Measurements from ENCODE around the gene TRAPPC13. TPM values are rescaled to one million over a fixed set of nuclear protein-coding genes. Genes with fewer than 3 reads are reported as not detected.

TRAPPC13 gene
- total and polyA plus RNA-seq, 10 of the 15 experiments (the other 5 are each of a cell fraction or from before 2014, with no cell fraction given): 16.5 to 35.6 (median 25.0) TPM

GRCh38 chr5:65612298-65612907 is 12.4 kb upstream of the TRAPPC13 start:
- H4K20me1 ChIP-seq (ENCODE audit: control insufficient read depth, insufficient read depth): no peaks in the 10 kb centered on the region
- peaks cover 0 to 25% of the 10 kb centered on the region in 2 experiments; a peak in 3 of 4 replicates for H3K36me3 ChIP-seq (ENCODE audit: control insufficient read depth in 2 of 2, insufficient read depth in 2 of 2, low read length in 1 of 2)
- ChIA-PET SMC1A (ENCODE audit: uncharacterized antibody, unreplicated experiment) (interaction anchor here (0.9 to 1.9 kb wide), 3 partner anchors 8 to 49 kb away, joined by 3 to 7 read pairs (median 3); no protein-coding TSS in a partner anchor), POLR2A (interaction anchor here (0.9 kb wide), 1 partner anchor 9 kb away, joined by 4 read pairs; no protein-coding TSS in a partner anchor), RAD21 (ENCODE audit: unreplicated experiment) (no interaction called here), CTCF (no interaction called here)
- H3K27me3 ChIP-seq (replicated peaks in 1 of 2; ENCODE audit: control insufficient read depth in 2 of 2, insufficient read depth in 2 of 2, low read length in 1 of 2): no peaks in the 10 kb centered on the region
- BruUV-seq (replicated peaks): no TSS peak
- H3K27ac ChIP-seq (ENCODE audit: control insufficient read depth, insufficient read depth): no peak overlapping the region
- intact Hi-C loops (cut with micrococcal nuclease; ENCODE audit: unreplicated experiment) (no loop called here), in situ Hi-C loops (cut with MboI) (no loop called here)
- no peak for DNase-seq (ENCODE audit: low read depth, low spot score)
- FAIRE-seq: no peak
- H3K4me2 ChIP-seq (ENCODE audit: control insufficient read depth, insufficient read depth): no peak overlapping the region
- WGBS (ENCODE audit: insufficient coverage, insufficient replicate concordance, low lambda C conversion rate, missing lambda C conversion rate): 78% methylated on average over 4 of the region's 4 CpGs
- H3K9me3 ChIP-seq (replicated peaks; ENCODE audit: control insufficient read depth, insufficient read depth, low read length): no peaks in the 10 kb centered on the region
- TF ChIP-seq POU2F2 (IDR thresholded peaks at IDR 0.05; ENCODE audit: borderline replicate concordance, low read depth, low read length) (no peak), WRNIP1 (IDR thresholded peaks at IDR 0.05; ENCODE audit: borderline replicate concordance, low read depth, low read length) (no peak), RUNX3 (IDR thresholded peaks at IDR 0.05; ENCODE audit: low read length) (no peak)
- TF ChIP-seq, protein P1, sequence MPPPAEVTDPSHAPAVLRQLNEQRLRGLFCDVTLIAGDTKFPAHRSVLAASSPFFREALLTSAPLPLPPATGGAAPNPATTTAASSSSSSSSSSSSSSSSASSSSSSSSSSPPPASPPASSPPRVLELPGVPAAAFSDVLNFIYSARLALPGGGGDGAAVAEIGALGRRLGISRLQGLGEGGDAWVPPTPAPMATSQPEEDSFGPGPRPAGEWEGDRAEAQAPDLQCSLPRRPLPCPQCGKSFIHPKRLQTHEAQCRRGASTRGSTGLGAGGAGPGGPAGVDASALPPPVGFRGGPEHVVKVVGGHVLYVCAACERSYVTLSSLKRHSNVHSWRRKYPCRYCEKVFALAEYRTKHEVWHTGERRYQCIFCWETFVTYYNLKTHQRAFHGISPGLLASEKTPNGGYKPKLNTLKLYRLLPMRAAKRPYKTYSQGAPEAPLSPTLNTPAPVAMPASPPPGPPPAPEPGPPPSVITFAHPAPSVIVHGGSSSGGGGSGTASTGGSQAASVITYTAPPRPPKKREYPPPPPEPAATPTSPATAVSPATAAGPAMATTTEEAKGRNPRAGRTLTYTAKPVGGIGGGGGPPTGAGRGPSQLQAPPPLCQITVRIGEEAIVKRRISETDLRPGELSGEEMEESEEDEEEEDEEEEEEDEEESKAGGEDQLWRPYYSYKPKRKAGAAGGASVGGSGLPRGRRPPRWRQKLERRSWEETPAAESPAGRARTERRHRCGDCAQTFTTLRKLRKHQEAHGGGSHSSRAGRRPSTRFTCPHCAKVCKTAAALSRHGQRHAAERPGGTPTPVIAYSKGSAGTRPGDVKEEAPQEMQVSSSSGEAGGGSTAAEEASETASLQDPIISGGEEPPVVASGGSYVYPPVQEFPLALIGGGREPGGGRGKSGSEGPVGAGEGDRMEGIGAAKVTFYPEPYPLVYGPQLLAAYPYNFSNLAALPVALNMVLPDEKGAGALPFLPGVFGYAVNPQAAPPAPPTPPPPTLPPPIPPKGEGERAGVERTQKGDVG (CRISPR knock-in tag; IDR thresholded peaks at IDR 0.05): no peak
- no peak overlapping the region for H3K4me3 ChIP-seq
- H2AFZ ChIP-seq (ENCODE audit: control insufficient read depth, low read depth, low read length): no peak overlapping the region
- no peaks in the 10 kb centered on the region for H3K79me2 ChIP-seq (ENCODE audit: control insufficient read depth, insufficient read depth, low read length)
- ATAC-seq: no peak
- no peaks in the 10 kb centered on the region for H3K4me1 ChIP-seq (ENCODE audit: control insufficient read depth, insufficient read depth, low read length)
- H3K9ac ChIP-seq (ENCODE audit: control insufficient read depth, insufficient read depth, low read length): no peak overlapping the region

Measured in GM12878 (cell line).